Activated naive CD8-positive, alpha-beta T cell treated with anti-CD3 and anti-CD28 coated beads, Interleukin-2, amount 50 U/mL, for 24 hours (primary cell): Measurements from ENCODE around the gene RBM42.
"Not testable (repeated sequence)": the region's sequence is repeated elsewhere in the genome, so short reads cannot be mapped to it uniquely, and the experiment has no call there.

Experiments used
- ATAC-seq: fragments of 150-1000 bp; cut with Tn5 transposase; one replicate; pipeline ENCODE4 v1.10.0; 2021
- DNase-seq: peaks from one replicate; pipeline ENCODE4 v3.0.0; 2021
- H3K27ac Mint-ChIP-seq: one replicate; pipeline ENCODE4 v1.8.0; 2021; ENCODE audit warnings: mild to moderate bottlenecking, mixed read lengths
- H3K27me3 Mint-ChIP-seq: one replicate; pipeline ENCODE4 v1.8.0; 2021; ENCODE audit warnings: mixed read lengths
- H3K36me3 Mint-ChIP-seq: one replicate; pipeline ENCODE4 v1.8.0; 2021; ENCODE audit warnings: low read depth, mixed read lengths
- H3K4me1 Mint-ChIP-seq: one replicate; pipeline ENCODE4 v1.8.0; 2021; ENCODE audit warnings: mixed read lengths
- H3K4me3 Mint-ChIP-seq: one replicate; pipeline ENCODE4 v1.8.0; 2021; ENCODE audit warnings: mild to moderate bottlenecking, moderate library complexity, mixed read lengths
- H3K9me3 Mint-ChIP-seq: one replicate; pipeline ENCODE4 v1.8.0; 2021; ENCODE audit warnings: mixed read lengths

Gene RBM42, protein sequence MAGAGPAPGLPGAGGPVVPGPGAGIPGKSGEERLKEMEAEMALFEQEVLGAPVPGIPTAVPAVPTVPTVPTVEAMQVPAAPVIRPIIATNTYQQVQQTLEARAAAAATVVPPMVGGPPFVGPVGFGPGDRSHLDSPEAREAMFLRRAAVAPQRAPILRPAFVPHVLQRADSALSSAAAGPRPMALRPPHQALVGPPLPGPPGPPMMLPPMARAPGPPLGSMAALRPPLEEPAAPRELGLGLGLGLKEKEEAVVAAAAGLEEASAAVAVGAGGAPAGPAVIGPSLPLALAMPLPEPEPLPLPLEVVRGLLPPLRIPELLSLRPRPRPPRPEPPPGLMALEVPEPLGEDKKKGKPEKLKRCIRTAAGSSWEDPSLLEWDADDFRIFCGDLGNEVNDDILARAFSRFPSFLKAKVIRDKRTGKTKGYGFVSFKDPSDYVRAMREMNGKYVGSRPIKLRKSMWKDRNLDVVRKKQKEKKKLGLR

DNA sequence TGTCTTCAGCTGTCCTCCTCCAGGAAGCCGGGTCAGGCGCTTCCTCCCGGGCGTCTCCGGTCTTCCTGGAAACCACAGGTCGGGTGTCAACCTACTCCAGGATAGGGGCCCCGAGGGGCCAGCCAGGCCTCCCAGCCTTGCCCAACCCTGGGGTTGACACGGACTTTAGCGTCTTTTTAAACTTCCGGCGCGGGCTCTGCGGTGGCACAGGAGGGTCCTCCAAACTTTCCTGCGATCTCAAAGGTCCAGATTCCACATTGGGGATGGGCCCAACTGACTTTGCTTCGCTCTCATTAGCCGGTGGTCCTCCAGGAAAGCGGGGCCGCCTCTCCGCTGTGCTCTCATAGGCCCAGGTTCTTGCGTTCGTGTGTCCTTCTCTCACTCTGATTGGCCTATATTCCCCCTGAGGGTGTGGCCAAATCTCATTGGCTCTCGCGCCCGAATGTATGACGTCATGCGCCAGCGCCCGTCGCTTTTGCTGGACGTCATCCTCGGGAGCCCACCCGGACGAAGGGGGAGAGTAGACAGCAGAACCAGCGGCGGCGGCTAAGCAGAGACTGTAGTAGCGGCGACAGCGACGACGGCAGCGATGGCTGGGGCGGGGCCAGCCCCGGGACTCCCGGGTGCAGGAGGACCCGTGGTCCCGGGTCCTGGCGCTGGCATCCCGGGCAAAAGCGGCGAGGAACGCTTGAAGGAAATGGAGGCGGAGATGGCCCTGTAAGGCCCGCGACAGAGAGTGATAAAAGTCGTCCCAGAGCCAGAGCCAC, at the start of gene RBM42:
RBM42 (plus strand) TSS at position 472 of the 767 bp plus-strand sequence; CDS start at position 590, 118 bp downstream.
- H3K4me3 Mint-ChIP-seq = peak within 1 kb of the TSS; percentile 97
- H3K4me1 Mint-ChIP-seq = peaks cover 23% of the 10 kb centered on the region
- peak within 1 kb of the TSS; percentile 99 for H3K27ac Mint-ChIP-seq
- no peaks in the 10 kb centered on the region for H3K9me3 Mint-ChIP-seq
- peaks cover 3% of the 10 kb centered on the region for H3K27me3 Mint-ChIP-seq
- ATAC-seq (peak; percentile 100), DNase-seq (peak; percentile 98)
- H3K36me3 Mint-ChIP-seq = peaks cover 18% of the 10 kb centered on the region

DNA sequence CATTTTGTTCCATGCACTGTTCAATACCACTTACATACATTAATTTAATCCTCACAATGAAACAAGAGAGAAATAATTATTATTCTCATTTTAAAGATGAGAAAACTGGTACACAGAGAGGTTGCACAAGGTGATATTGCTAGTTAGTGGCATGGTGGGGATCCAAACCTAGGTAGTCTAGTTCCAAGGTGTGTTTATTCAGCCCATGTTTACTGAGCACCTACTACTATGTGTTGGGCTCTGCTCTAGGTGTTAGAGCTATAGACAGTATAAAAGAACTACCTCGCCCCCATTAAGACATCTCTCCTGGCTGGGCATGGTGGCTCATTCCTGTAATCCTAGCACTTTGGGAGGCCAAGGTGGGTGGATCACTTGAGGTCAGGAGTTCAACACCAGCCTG, 46.1 kb upstream of the RBM42 start:
- no peak overlapping the region for H3K27ac Mint-ChIP-seq
- H3K27me3 Mint-ChIP-seq = peaks cover 28% of the 10 kb centered on the region
- no peaks in the 10 kb centered on the region for H3K4me1 Mint-ChIP-seq
- no peak for DNase-seq
- ATAC-seq = no peak
- peaks cover 2% of the 10 kb centered on the region for H3K9me3 Mint-ChIP-seq
- H3K4me3 Mint-ChIP-seq = no peak overlapping the region
- no peaks in the 10 kb centered on the region for H3K36me3 Mint-ChIP-seq

GRCh38 chr19:35585848-35586247, 43.0 kb upstream of the RBM42 start, which contains the start of gene PMIS2:
Gene PMIS2 (plus strand): TSS chr19:35586173. CDS start chr19:35586260, 87 bp downstream.
- no peaks in the 10 kb centered on the region for H3K36me3 Mint-ChIP-seq
- ATAC-seq (no peak), DNase-seq (peak; percentile 28)
- H3K9me3 Mint-ChIP-seq = no peaks in the 10 kb centered on the region
- H3K4me1 Mint-ChIP-seq = no peaks in the 10 kb centered on the region
- no peak within 1 kb of the TSS for H3K4me3 Mint-ChIP-seq
- H3K27me3 Mint-ChIP-seq = peaks cover 28% of the 10 kb centered on the region
- no peak within 1 kb of the TSS for H3K27ac Mint-ChIP-seq

DNA sequence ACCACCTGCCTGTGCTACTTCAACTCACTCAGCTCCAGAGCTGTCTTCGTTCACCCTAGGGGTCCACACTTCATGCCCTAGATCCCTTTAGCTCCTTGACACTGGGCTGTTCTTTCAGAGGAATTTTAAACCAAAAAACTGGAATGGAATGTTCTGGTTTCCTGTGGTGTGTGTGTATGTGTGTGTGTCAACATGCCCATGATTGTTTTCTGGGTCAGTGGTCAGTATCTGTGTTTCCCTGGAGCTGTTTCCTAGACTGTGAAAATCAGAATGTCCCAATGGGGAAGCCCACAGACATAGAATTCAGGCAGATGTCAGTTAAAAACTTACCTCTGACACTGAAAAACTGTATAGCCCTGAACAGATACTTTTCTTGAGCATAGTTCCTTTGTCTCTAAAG, 41.5 kb upstream of the RBM42 start:
- H3K36me3 Mint-ChIP-seq = no peaks in the 10 kb centered on the region
- ATAC-seq (no peak), DNase-seq (no peak)
- no peak overlapping the region for H3K4me3 Mint-ChIP-seq
- peaks cover 28% of the 10 kb centered on the region for H3K27me3 Mint-ChIP-seq
- H3K27ac Mint-ChIP-seq = no peak overlapping the region
- H3K4me1 Mint-ChIP-seq = no peaks in the 10 kb centered on the region
- no peaks in the 10 kb centered on the region for H3K9me3 Mint-ChIP-seq

- Mint-ChIP-seq H3K4me1 (no peaks in the 10 kb centered on the region), H3K27ac (no peak overlapping the region), H3K36me3 (no peaks in the 10 kb centered on the region), H3K4me3 (no peak overlapping the region), H3K27me3 (peaks cover 11% of the 10 kb centered on the region), H3K9me3 (no peaks in the 10 kb centered on the region)
- DNase-seq (no peak), ATAC-seq (no peak)
These were observed 38.0 kb upstream of the RBM42 start for GRCh38 chr19:35590875-35591274.

DNA sequence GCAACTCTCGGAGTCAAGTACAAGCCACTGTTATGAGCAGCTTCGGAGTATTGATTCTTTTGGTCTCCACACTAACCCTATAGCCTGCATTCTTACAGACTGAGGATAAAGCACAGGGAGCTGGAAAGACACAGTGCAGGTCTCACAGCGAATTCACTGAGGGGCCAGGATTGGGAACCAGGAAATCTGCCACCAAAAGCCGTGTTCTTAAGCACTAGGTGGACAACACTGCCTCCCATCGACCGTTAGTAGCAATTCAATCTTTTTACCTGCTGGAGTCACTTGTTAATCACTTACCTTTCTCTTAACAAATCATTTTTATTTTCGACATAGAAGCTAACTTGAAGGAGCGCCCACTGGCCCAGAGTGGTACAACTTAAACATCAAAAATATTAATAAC, 36.6 kb upstream of the RBM42 start:
- H3K27me3 Mint-ChIP-seq = peaks cover 5% of the 10 kb centered on the region
- DNase-seq (peak; percentile 12), ATAC-seq (no peak)
- no peaks in the 10 kb centered on the region for H3K36me3 Mint-ChIP-seq
- no peak overlapping the region for H3K27ac Mint-ChIP-seq
- peaks cover 3% of the 10 kb centered on the region for H3K4me1 Mint-ChIP-seq
- H3K9me3 Mint-ChIP-seq = no peaks in the 10 kb centered on the region
- H3K4me3 Mint-ChIP-seq = no peak overlapping the region

GRCh38 chr19:35595026-35595425, 33.8 kb upstream of the RBM42 start:
- H3K36me3 Mint-ChIP-seq, DNase-seq, H3K9me3 Mint-ChIP-seq, H3K4me3 Mint-ChIP-seq, H3K4me1 Mint-ChIP-seq, H3K27me3 Mint-ChIP-seq, ATAC-seq, H3K27ac Mint-ChIP-seq: not testable (repeated sequence)

- no peak overlapping the region for H3K27ac Mint-ChIP-seq
- no peak for ATAC-seq
- no peak for DNase-seq
- H3K4me1 Mint-ChIP-seq = peaks cover 3% of the 10 kb centered on the region
- H3K9me3 Mint-ChIP-seq = no peaks in the 10 kb centered on the region
- H3K4me3 Mint-ChIP-seq = no peak overlapping the region
- H3K36me3 Mint-ChIP-seq = no peaks in the 10 kb centered on the region
- peaks cover 10% of the 10 kb centered on the region for H3K27me3 Mint-ChIP-seq
These were observed 32.9 kb upstream of the RBM42 start for GRCh38 chr19:35595928-35596327.

DNA sequence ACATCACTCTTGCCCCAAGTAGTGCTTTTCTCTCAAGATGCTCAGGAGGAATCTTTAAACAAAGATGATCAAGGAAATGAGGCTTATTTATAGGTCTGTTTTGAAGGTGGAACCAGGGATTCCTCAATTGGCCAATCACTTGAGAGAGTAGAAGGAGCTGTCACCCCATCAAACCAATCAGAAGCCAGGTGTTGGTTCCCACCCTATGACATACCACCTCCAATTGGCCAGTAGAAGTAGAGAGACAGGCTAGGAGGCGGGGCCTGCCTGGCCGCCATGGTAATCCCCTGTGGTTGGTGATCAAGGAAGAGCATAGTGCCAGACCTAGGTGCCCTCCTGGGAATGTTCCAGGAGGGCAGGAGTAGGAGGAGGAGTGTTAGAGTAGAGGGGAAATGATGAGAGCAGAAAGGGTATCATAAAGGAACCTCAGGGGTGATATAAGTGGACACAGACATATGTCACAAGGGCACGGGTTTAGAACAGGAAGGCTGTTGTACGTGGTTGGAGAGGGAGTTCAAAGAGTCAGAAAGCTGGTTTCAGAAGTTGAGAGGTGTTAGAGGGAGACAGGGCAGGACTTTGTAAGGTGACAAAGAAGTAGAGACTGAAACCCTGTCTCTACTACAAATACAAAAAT, 32.4 kb upstream of the RBM42 start:
- Mint-ChIP-seq H3K9me3 (no peaks in the 10 kb centered on the region), H3K4me3 (no peak overlapping the region), H3K4me1 (peaks cover 3% of the 10 kb centered on the region), H3K27me3 (peaks cover 10% of the 10 kb centered on the region), H3K36me3 (no peaks in the 10 kb centered on the region), H3K27ac (no peak overlapping the region)
- DNase-seq (peak; percentile 16), ATAC-seq (peak; percentile 77)

GRCh38 chr19:35601971-35602370, 26.9 kb upstream of the RBM42 start:
- Mint-ChIP-seq H3K27me3 (peaks cover 5% of the 10 kb centered on the region), H3K9me3 (peaks cover under 1% of the 10 kb centered on the region), H3K27ac (no peak overlapping the region), H3K36me3 (no peaks in the 10 kb centered on the region), H3K4me1 (no peaks in the 10 kb centered on the region), H3K4me3 (no peak overlapping the region)
- DNase-seq (no peak), ATAC-seq (no peak)

DNA sequence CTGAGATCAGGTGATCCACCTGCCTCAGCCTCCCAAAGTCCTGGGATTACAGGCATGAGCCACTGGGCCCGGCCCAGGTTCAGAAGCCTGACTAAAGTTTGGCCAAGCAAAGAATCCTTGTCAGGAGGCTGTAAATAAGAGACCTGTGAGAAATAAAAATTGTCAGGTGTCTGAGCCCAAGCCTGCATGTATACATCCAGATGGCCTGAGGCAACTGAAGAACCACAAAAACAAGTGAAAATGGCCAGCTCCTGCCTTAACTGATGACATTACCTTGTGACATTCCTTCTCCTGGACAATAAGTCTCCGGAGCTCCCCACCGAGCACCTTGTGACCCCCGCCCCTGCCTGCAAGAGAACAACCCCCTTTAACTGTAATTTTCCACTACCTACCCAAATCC, 24.4 kb upstream of the RBM42 start:
- not testable (repeated sequence) for H3K27ac Mint-ChIP-seq, DNase-seq, H3K4me1 Mint-ChIP-seq, ATAC-seq, H3K36me3 Mint-ChIP-seq, H3K4me3 Mint-ChIP-seq, H3K27me3 Mint-ChIP-seq
- peaks cover 14% of the 10 kb centered on the region for H3K9me3 Mint-ChIP-seq

DNA sequence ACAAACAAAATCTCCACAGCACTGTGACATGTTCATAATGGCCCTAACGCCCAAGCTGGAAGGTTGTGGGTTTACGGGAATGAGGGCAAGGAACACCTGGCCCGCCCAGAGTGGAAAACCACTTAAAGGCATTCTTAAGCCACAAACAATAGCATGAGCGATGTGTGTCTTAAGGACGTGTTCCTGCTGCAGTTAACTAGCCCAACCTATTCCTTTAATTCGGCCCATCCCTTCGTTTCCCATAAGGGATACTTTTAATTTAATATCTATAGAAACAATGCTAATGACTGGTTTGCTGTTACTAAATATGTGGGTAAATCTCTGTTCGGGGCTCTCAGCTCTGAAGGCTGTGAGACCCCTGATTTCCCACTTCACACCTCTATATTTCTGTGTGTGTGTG, 21.7 kb upstream of the RBM42 start:
- peaks cover 18% of the 10 kb centered on the region for H3K4me1 Mint-ChIP-seq
- not testable (repeated sequence) for H3K27me3 Mint-ChIP-seq, DNase-seq, ATAC-seq, H3K36me3 Mint-ChIP-seq, H3K27ac Mint-ChIP-seq, H3K4me3 Mint-ChIP-seq
- H3K9me3 Mint-ChIP-seq = peaks cover 14% of the 10 kb centered on the region

DNA sequence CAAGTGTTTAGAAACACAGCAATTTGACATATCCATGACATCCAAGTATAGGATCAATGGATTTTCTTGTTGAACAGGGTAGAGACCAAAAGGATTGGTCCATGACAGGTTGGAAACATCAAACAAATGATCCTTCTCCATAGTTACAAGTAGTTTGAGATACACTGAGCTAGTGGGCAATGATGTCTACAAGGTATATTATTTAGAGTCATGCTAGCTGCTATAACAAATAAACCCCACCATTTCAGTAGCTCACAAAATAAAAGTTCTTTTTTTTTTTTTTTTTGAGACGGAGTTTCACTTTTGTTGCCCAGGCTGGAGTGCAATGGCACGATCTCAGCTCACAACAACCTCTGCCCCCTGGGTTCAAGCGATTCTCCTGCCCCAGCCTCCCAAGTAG, 21.2 kb upstream of the RBM42 start:
- no peak for DNase-seq
- no peaks in the 10 kb centered on the region for H3K27me3 Mint-ChIP-seq
- H3K4me1 Mint-ChIP-seq = peaks cover 22% of the 10 kb centered on the region
- no peak overlapping the region for H3K4me3 Mint-ChIP-seq
- no peak for ATAC-seq
- H3K27ac Mint-ChIP-seq = no peak overlapping the region
- H3K36me3 Mint-ChIP-seq = no peaks in the 10 kb centered on the region
- peaks cover 14% of the 10 kb centered on the region for H3K9me3 Mint-ChIP-seq

DNA sequence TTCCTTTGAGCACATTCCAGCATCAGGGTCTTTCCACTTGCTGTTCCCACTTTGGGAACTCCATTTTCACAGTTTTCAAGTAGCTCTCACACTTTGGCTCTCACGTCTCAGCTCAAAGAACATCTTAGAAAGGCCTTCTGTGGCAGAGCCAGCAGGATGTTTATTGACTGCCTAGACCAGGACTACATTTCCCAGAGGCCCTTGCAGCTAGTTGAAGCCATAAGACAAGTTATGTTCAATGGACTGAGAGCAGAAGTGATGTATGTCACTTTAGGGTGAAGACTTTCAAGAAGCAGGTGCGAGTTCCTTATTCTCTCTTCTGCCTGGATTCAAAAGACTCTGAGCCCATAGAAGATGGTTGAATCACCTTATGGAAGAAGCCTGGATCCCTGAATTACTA, 20.6 kb upstream of the RBM42 start:
- no peak for ATAC-seq
- Mint-ChIP-seq H3K4me3 (no peak overlapping the region), H3K27ac (no peak overlapping the region), H3K9me3 (peaks cover 14% of the 10 kb centered on the region), H3K36me3 (no peaks in the 10 kb centered on the region), H3K27me3 (no peaks in the 10 kb centered on the region), H3K4me1 (peaks cover 23% of the 10 kb centered on the region)
- no peak for DNase-seq
